Measurements from ENCODE around the gene RTP3.

- no peak for TF ChIP-seq CTCF (conservative IDR thresholded peaks at IDR 0.05; ENCODE audit: low read length)
- TF ChIP-seq EZH2phosphoT487 (IDR thresholded peaks at IDR 0.05; ENCODE audit: borderline replicate concordance, low read depth, low read length): no peak
Measured at GRCh38 chr3:46448721-46449120, 49.1 kb upstream of the RTP3 start.

All from OCI-LY7 (cell line).